ENCODE results near the gene CXADR.

CXADR gene

DNA sequence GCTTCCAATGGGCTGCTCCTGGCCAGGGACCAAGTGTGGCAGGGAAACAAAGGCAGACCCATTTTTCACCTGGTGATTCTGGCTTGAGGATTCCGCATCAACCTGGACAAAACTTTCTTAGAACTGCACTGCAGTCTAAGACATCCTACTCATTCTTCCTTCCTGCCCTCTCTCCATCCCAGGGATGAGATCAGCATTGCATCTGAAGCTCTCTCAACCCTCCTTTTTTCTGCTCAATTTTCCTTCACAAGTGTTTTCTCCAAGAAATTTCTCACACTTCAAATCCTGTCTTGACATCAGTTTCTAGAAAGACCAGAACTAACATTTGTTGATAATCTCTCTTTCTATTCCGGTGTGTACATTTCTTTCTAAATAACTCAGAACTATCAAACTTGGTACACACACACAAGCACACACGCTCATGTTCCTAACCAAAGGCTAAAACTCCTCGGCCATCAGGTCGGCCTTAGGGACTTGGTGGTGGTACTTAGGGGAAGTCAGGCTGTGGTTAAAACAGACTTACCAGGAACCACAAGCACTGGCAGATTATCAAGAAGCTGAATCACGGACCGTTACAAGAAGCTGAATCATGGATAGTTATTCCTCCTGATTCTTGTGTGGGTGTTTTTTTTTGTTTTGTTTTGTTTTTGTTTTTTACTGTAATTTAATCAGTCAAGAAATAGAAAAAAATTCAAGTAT is 21.0 kb upstream of the CXADR start:
- TF ChIP-seq SIN3A (IDR thresholded peaks at IDR 0.05; ENCODE audit: borderline replicate concordance, insufficient read depth, low read length) (no peak), POLR2AphosphoS5 (IDR thresholded peaks at IDR 0.05; ENCODE audit: low read depth, low read length) (no peak), TAF1 (IDR thresholded peaks at IDR 0.05; ENCODE audit: borderline replicate concordance, insufficient read depth, low read length) (no peak), FOXP2 (optimal IDR thresholded peaks at IDR 0.05; ENCODE audit: borderline replicate concordance, extremely low read depth, extremely low read length, insufficient read depth) (no peak)
- TF ChIP-seq, protein P1, sequence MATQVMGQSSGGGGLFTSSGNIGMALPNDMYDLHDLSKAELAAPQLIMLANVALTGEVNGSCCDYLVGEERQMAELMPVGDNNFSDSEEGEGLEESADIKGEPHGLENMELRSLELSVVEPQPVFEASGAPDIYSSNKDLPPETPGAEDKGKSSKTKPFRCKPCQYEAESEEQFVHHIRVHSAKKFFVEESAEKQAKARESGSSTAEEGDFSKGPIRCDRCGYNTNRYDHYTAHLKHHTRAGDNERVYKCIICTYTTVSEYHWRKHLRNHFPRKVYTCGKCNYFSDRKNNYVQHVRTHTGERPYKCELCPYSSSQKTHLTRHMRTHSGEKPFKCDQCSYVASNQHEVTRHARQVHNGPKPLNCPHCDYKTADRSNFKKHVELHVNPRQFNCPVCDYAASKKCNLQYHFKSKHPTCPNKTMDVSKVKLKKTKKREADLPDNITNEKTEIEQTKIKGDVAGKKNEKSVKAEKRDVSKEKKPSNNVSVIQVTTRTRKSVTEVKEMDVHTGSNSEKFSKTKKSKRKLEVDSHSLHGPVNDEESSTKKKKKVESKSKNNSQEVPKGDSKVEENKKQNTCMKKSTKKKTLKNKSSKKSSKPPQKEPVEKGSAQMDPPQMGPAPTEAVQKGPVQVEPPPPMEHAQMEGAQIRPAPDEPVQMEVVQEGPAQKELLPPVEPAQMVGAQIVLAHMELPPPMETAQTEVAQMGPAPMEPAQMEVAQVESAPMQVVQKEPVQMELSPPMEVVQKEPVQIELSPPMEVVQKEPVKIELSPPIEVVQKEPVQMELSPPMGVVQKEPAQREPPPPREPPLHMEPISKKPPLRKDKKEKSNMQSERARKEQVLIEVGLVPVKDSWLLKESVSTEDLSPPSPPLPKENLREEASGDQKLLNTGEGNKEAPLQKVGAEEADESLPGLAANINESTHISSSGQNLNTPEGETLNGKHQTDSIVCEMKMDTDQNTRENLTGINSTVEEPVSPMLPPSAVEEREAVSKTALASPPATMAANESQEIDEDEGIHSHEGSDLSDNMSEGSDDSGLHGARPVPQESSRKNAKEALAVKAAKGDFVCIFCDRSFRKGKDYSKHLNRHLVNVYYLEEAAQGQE (IDR thresholded peaks at IDR 0.05; ENCODE audit: insufficient read depth in 1 of 2, low read depth in 2 of 2, low read length in 2 of 2): no peak

DNA sequence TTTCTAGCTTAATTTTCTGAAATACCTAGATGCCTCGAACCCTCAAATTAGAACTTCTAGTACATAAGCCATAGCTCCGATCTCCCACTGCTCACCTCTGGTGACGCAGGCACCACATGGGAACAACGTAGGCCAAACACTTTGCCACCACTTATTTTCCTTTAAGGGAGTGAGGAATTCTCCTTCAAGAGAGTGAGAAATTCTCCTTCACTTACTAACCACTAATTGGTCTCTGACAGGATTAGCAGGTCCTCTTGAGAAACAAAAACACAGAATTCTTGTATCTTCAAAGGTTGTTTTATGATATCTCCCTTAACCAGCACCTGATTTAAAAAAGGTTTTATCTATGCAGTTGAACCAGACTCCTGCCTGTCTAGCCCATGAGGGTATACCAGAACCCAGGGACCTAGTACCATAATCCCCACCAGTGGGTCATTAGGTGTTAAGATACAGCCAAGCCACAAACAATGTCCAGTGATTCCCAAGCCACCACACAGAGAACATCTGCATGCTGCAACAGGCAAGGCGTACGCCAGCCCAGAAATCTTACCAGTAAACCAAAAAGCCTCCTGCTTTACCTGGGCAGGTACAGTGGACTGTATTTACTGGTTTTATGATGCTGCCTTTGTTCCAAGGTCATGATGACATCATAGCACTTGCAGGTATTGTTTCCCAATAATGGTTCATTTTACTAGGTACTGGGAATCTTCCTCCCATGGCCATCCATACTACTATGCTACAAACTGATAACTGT is 20.3 kb upstream of the CXADR start:
- TF ChIP-seq SIN3A (IDR thresholded peaks at IDR 0.05; ENCODE audit: borderline replicate concordance, insufficient read depth, low read length) (no peak), TAF1 (IDR thresholded peaks at IDR 0.05; ENCODE audit: borderline replicate concordance, insufficient read depth, low read length) (no peak), POLR2AphosphoS5 (IDR thresholded peaks at IDR 0.05; ENCODE audit: low read depth, low read length) (no peak), FOXP2 (optimal IDR thresholded peaks at IDR 0.05; ENCODE audit: borderline replicate concordance, extremely low read depth, extremely low read length, insufficient read depth) (no peak)
- TF ChIP-seq, protein P1 (IDR thresholded peaks at IDR 0.05; ENCODE audit: insufficient read depth in 1 of 2, low read depth in 2 of 2, low read length in 2 of 2): no peak

DNA sequence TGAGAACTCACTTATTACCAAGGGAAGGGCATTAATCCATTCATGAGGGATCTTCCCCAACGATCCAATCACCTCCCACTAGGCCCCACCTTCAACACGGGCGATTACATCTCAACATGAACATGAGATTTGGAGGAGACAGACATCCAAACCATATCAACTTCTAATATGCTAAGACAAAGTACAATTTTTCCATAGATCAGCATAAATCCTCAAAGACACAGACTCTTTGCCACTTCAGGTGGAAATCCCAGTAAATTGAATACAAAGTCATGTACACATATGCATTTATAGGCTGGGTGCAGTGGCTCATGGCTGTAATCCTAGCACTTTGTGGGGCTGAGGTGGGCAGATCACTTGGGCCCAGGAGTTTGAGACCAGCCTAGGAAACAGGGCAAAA is 18.8 kb upstream of the CXADR start:
- TF ChIP-seq POLR2AphosphoS5 (IDR thresholded peaks at IDR 0.05; ENCODE audit: low read depth, low read length): no peak

DNA sequence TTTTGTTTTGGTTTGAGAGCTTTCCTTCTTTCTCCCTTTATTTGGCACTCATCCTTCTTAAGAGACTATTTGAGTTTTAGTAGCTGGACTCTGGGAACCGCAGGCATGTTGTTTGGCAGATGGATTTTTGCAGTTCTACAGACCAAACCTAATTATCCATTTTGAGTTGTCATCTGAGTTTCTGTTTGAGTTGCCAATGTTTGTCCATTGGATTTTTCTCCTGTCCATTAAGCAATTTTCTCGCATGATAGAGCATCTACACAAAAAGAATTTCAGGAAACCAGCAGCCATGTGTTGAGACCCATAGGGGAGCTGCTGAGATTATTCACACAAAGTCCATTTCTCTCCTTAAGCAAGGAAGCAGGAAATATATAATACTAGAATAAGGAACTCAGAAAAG is 17.2 kb upstream of the CXADR start:
- TF ChIP-seq FOXP2 (optimal IDR thresholded peaks at IDR 0.05; ENCODE audit: borderline replicate concordance, extremely low read depth, extremely low read length, insufficient read depth): no peak
- TF ChIP-seq, protein P1 (IDR thresholded peaks at IDR 0.05; ENCODE audit: insufficient read depth in 1 of 2, low read depth in 2 of 2, low read length in 2 of 2): no peak

DNA sequence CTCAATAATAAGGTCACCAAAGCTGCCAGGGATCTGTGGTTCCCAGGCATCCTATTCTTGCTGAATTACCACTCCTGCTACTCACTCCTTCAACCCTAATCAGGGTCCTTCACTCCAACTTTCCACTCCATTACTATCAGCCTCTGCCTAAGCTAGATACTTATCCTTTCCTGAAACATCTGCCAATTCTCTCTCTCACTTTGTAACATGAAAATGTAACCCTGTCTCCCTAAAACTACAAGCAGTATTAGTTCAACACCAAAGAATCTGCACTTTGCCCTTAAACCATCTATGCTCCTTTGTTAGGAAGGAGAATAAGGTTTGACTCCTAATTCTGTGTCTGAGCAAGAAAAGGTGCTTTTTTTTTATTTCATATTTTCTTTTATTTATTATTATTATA is 15.5 kb upstream of the CXADR start:
- TF ChIP-seq, protein P1 (IDR thresholded peaks at IDR 0.05; ENCODE audit: insufficient read depth in 1 of 2, low read depth in 2 of 2, low read length in 2 of 2): no peak
